ENCODE data around the gene UGT2B7.
"Not testable (repeated sequence)": the region's sequence is repeated elsewhere in the genome, so short reads cannot be mapped to it uniquely, and the experiment has no call there.

UGT2B7 gene

GRCh38 chr4:69096111-69096656, at the start of gene UGT2B7:
Gene UGT2B7, plus strand, starts transcription at chr4:69096474. Its CDS starts 47 bp downstream, at chr4:69096521.
- DNase-seq = no peak

GRCh38 chr4:69049860-69050259, 46.4 kb upstream of the UGT2B7 start:
- DNase-seq = no peak

GRCh38 chr4:69050853-69051575, 45.3 kb upstream of the UGT2B7 start:
- not testable (repeated sequence) for DNase-seq

GRCh38 chr4:69051576-69051943, 44.7 kb upstream of the UGT2B7 start:
- no peak for DNase-seq

- not testable (repeated sequence) for DNase-seq
Observed at GRCh38 chr4:69053309-69053885, 42.9 kb upstream of the UGT2B7 start.

- not testable (repeated sequence) for DNase-seq
Observed at GRCh38 chr4:69054033-69054432, 42.2 kb upstream of the UGT2B7 start.

- DNase-seq = no peak
Observed at GRCh38 chr4:69054578-69055200, 41.6 kb upstream of the UGT2B7 start.

GRCh38 chr4:69056150-69056549, 40.1 kb upstream of the UGT2B7 start:
- no peak for DNase-seq

GRCh38 chr4:69056921-69057550, 39.2 kb upstream of the UGT2B7 start:
- no peak for DNase-seq

- DNase-seq = no peak
Observed at GRCh38 chr4:69057620-69058409, 38.5 kb upstream of the UGT2B7 start.

GRCh38 chr4:69058410-69059059, 37.7 kb upstream of the UGT2B7 start:
- no peak for DNase-seq

GRCh38 chr4:69060651-69061308, 35.5 kb upstream of the UGT2B7 start:
- DNase-seq = no peak

- DNase-seq = no peak
Observed at GRCh38 chr4:69064391-69064790, 31.9 kb upstream of the UGT2B7 start.

GRCh38 chr4:69066945-69067344, 29.3 kb upstream of the UGT2B7 start:
- DNase-seq = no peak

GRCh38 chr4:69069085-69069484, 27.2 kb upstream of the UGT2B7 start:
- DNase-seq = no peak

GRCh38 chr4:69070590-69070989, 25.7 kb upstream of the UGT2B7 start:
- DNase-seq = no peak

- DNase-seq = no peak
Observed at GRCh38 chr4:69071286-69071685, 25.0 kb upstream of the UGT2B7 start.

GRCh38 chr4:69073375-69073774, 22.9 kb upstream of the UGT2B7 start:
- DNase-seq = no peak

- DNase-seq = no peak
Observed at GRCh38 chr4:69075061-69075792, 21.0 kb upstream of the UGT2B7 start.

GRCh38 chr4:69078852-69079251, 17.4 kb upstream of the UGT2B7 start:
- DNase-seq = no peak

- no peak for DNase-seq
Observed at GRCh38 chr4:69088473-69088872, 7.8 kb upstream of the UGT2B7 start.

All from activated CD4-positive, alpha-beta T cell treated with anti-CD3 and anti-CD28 coated beads for 1 hour (primary cell).